Heart right ventricle (tissue), 16 donors: ENCODE results near the gene CACTIN. TPM values are rescaled to one million over a fixed set of nuclear protein-coding genes. Genes with fewer than 3 reads are reported as not detected.

Experiments
- ATAC-seq, 8 donors: fragments of 200-7000 bp; cut with Tn5 transposase; one replicate each; pipeline ENCODE4 v1.9.1; 2020; ENCODE audit warnings: mild to moderate bottlenecking in 8 of 8, moderate library complexity in 8 of 8, moderate number of reproducible peaks in 1 of 8
- DNase-seq, 2 donors: peaks; one replicate each; pipeline ENCODE4 v3.0.0-alpha.2; 2020
- H3K27ac ChIP-seq, 10 donors: fragments of 200-600 bp; sonication (generic) in 2 of 10; one replicate each; pipeline versions ENCODE4 v1.5.0 to v1.8.0; 2020 to 2022; ENCODE audit warnings: mild to moderate bottlenecking in 3 of 10
- H3K27me3 ChIP-seq, 7 donors: fragments of 200-600 bp; one replicate each; pipeline ENCODE4 v1.8.0; 2021 to 2022; ENCODE audit warnings: mild to moderate bottlenecking in 2 of 7
- H3K36me3 ChIP-seq, 9 donors: fragments of 200-600 bp; sonication (generic) in 1 of 9; one replicate each; pipeline versions ENCODE4 v1.5.0 to v1.8.0; 2020 to 2022; ENCODE audit warnings: mild to moderate bottlenecking in 2 of 9
- H3K4me1 ChIP-seq, 9 donors: fragments of 200-600 bp; sonication (generic) in 1 of 9; one replicate each; pipeline versions ENCODE4 v1.5.0 to v1.8.0; 2020 to 2022; ENCODE audit warnings: mild to moderate bottlenecking in 4 of 9
- H3K4me3 ChIP-seq, 10 donors: fragments of 200-600 bp; sonication (generic) in 2 of 10; one replicate each; pipeline versions ENCODE4 v1.5.0 to v1.8.0; 2020 to 2022; ENCODE audit warnings: mild to moderate bottlenecking in 7 of 10, moderate library complexity in 2 of 10
- H3K9me3 ChIP-seq, 11 donors: fragments of 200-600 bp in 10 of 11; sonication (generic) in 2 of 11; one replicate each; pipeline versions ENCODE4 v1.5.0 to v1.8.0; 2013 to 2022; ENCODE audit warnings: mild to moderate bottlenecking in 2 of 11, control low read depth in 1 of 11, moderate library complexity in 1 of 11
- WGBS, 2 donors: extraction: QIAGEN DNeasy Blood & Tissue Kit; methylation state at CpG; one replicate each; pipeline ENCODE4 v1.1.7; 2013; ENCODE audit warnings: inconsistent platforms in 1 of 2; 5-methylcytosine and 5-hydroxymethylcytosine counted together
- intact Hi-C, 10 donors: fragments of 100-400 bp; cut with DNase I; formaldehyde crosslinking; loops; one replicate each; pipeline versions ENCODE4 v1.11.1 to v1.14.2; 2022
- polyA plus RNA-seq, 2 donors: library from polyadenylated mRNA; stranded (reverse); fragments of 200-250 nt; gene quantifications; one replicate each; pipeline ENCODE4 v1.2.3, GENCODE V29; 2013
- total RNA-seq, 10 donors: library from RNA; stranded (reverse); fragmentation: NEBNext Ultra II Directional in 3 of 10; extraction: Animal tissue kit (Norgen Biotek cat#: 25700) in 3 of 10; gene quantifications; one replicate each; pipeline versions ENCODE4 v1.2.1 to v1.2.4, GENCODE V29; 2021 to 2023
- TF ChIP-seq, protein P1 (sequence below), 9 donors: fragments of 200-600 bp; sonication (generic) in 2 of 9; IDR thresholded peaks; one replicate each; pipeline versions ENCODE4 v1.5.0 to v1.8.0; 2021 to 2022; ENCODE audit warnings: antibody characterized with exemption in 9 of 9, mild to moderate bottlenecking in 5 of 9, moderate library complexity in 1 of 9
- donor health status: Arrhythmogenic right ventricular cardiomyopathy.
- donor health status: ischemic (EF 13 %, LVEDD 7.1; RV severe dilation, severe dysfunction).
- donor health status: healthy with polysubstance abuse.
- donor health status: DM: no; HTN: yes; CAD: no.
- donor health status: DM: no; HTN: no; CAD: no.
- donor health status: ischemic (EF 25% LVEDD 6.9; RV normal size, moderate dysfunction).
- donor health status: ischemic (EF 25% LVEDD 5.7; RV mildly dilated, moderate dysfunction).
- donor health status: healthy.
- donor health status: DM: yes; HTN: yes; CAD: no.
- donor health status: Ischemic cardiomyopathy.
- donor health status: ischemic (EF 35%, LVEDD 5.7; RV mildly dilated, moderate dysfunction).
- donor health status: nonischemic (EF 11% LVEDD 7.7; RV severe dilation, severe dysfunction).
- donor health status: DM: yes; HTN: yes; CAD: no.
- donor health status: PGD.
- donor health status: ischemic (EF 29% LVEDD 5.4; RV normal size, mild dysfunction).
- donor health status: nonischemic (EF 23%, LVEDD 6.1; RV moderate dilation, normal function).

The CACTIN gene
- total and polyA plus RNA-seq, 12 donors, result 9.7 to 17.6 (median 12.7) TPM

DNA sequence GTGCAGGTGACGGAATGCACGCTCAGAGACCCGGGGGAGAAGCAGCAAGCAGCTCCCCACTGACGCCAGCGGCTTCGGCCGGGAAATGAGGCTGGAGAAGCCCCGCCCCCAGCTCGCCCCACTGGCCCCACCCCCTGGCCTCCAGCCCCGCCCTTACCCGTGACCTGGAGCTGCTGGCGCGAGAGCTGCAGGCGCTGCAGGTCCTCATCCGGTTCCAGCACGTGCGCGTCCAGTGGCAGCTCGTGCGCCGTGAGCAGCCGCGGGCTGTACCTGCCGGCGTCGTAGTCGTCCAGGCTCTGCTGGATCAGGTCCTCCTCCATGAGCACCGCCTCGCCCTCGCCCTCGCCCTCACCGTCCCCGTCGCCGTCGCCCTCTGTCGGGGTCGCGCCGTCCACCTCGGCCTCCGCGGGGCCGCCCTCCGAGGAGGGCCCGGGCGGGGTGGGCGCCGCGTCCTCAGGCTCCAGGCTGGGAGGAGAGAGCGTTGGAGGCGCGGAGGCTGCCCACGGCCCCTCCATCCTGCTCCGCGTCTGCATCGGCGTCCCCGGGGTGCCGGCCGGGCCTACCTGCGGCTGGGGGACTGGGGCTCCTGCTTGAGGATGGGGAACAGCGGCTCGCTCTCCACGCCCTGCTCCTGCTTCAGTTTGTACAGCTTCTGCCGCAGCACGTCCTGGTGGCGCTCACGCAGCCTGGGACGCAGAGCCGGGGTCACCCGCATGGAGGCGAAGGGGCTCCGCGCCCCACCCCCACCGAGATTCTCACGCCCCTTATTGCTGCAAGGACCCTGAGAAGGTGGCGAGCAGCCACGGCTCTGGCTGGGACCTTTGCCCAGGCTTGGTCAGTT is 13.5 kb downstream of the CACTIN start:
- ATAC-seq (no peak), DNase-seq (peak in 1 of 2 donors; percentile 15)
- Histone ChIP-seq H3K27ac (no peak overlapping the region), H3K27me3 (no peaks in the 10 kb centered on the region), H3K36me3 (peaks cover 0 to 67% (median 18%) of the 10 kb centered on the region in 9 donors), H3K9me3 (no peaks in the 10 kb centered on the region), H3K4me3 (no peak overlapping the region), H3K4me1 (peaks cover 3 to 39% (median 28%) of the 10 kb centered on the region in 9 donors)
- TF ChIP-seq, protein P1, sequence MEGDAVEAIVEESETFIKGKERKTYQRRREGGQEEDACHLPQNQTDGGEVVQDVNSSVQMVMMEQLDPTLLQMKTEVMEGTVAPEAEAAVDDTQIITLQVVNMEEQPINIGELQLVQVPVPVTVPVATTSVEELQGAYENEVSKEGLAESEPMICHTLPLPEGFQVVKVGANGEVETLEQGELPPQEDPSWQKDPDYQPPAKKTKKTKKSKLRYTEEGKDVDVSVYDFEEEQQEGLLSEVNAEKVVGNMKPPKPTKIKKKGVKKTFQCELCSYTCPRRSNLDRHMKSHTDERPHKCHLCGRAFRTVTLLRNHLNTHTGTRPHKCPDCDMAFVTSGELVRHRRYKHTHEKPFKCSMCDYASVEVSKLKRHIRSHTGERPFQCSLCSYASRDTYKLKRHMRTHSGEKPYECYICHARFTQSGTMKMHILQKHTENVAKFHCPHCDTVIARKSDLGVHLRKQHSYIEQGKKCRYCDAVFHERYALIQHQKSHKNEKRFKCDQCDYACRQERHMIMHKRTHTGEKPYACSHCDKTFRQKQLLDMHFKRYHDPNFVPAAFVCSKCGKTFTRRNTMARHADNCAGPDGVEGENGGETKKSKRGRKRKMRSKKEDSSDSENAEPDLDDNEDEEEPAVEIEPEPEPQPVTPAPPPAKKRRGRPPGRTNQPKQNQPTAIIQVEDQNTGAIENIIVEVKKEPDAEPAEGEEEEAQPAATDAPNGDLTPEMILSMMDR (IDR thresholded peaks at IDR 0.05), result no peak
- 86 to 87% methylated on average over 78 to 79 of the region's 79 CpGs for WGBS, 2 donors
- intact Hi-C loops, result loop anchor here in 3 of 10 donors (5.0 to 10.0 kb wide), 3 partner anchors 36 to 298 kb away; no protein-coding TSS in a partner anchor

DNA sequence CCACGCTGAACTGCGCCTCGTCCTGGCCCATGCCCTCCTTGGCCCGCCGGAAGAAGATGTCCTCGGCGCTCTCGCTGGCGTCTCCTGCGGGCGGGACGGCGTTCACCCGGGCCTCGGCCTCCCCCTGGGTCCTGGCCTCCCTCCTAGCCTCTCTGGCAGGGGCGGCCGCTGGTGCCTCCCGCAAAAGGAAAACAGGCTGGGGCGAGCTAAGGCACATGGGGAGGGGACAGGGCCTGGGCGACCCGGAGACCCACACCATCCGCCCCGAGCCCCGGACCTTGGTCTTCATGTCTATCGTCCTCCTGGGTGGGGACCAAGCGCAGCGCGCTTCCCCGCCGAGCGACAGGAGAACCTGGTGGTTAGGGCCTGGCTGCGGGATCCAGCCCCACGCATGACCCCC is 14.3 kb downstream of the CACTIN start:
- intact Hi-C loops, result loop anchor here in 3 of 10 donors (5.0 to 10.0 kb wide), 3 partner anchors 35 to 298 kb away; no protein-coding TSS in a partner anchor
- peaks cover 0 to 3% (median 0%) of the 10 kb centered on the region in 7 donors for H3K27me3 ChIP-seq
- H3K4me1 ChIP-seq, result peaks cover 3 to 41% (median 35%) of the 10 kb centered on the region in 9 donors
- H3K36me3 ChIP-seq, result peaks cover 0 to 62% (median 18%) of the 10 kb centered on the region in 9 donors
- no peak for DNase-seq
- WGBS, 2 donors, result 97 to 98% methylated on average over 33 of the region's 33 CpGs
- no peak for ATAC-seq
- TF ChIP-seq, protein P1 (IDR thresholded peaks at IDR 0.05), result no peak
- H3K27ac ChIP-seq, result no peak overlapping the region
- H3K9me3 ChIP-seq, result no peaks in the 10 kb centered on the region
- H3K4me3 ChIP-seq, result no peak overlapping the region

DNA sequence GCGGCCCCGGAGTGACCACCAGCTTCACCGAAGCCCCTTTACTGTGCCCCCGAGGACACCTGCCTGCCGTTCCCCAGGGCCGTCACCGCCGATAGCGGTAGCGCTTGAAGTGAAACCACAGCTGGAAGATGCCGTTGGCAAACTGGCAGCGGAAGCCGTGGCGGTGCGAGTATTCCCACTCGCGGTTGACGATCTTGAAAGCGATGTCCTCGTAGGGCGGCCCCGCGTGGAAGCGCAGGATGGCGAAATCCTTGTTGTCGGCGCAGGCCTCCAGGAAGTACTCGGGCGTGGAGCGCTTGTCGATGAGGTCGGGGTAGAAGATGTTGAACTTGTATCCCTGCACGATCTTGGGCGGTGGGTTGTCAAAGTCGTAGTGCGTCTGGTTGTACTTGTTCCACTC is 14.7 kb downstream of the CACTIN start:
- Histone ChIP-seq H3K9me3 (no peaks in the 10 kb centered on the region), H3K4me3 (no peak overlapping the region), H3K27me3 (peaks cover 0 to 8% (median 0%) of the 10 kb centered on the region in 7 donors), H3K36me3 (peaks cover 0 to 57% (median 18%) of the 10 kb centered on the region in 9 donors), H3K4me1 (peaks cover 7 to 42% (median 38%) of the 10 kb centered on the region in 9 donors), H3K27ac (no peak overlapping the region)
- DNase-seq, result peak in 1 of 2 donors; percentile 10
- ATAC-seq, result no peak
- TF ChIP-seq, protein P1 (IDR thresholded peaks at IDR 0.05), result no peak
- intact Hi-C loops, result loop anchor here in 3 of 10 donors (5.0 to 10.0 kb wide), 3 partner anchors 35 to 297 kb away; no protein-coding TSS in a partner anchor
- WGBS, 2 donors, result 95 to 97% methylated on average over 36 of the region's 36 CpGs
